KMS-11 (cell line): ENCODE data around the gene NISCH.
A peak's percentile ranks its signal among the peaks of the same experiment; 100 is the strongest.

ENCODE experiments used
- H2AFZ ChIP-seq: fragments of 200-600 bp; sonication (generic); 2 replicates; pipeline ENCODE4 v1.6.1; 2016; ENCODE audit warnings: antibody characterized with exemption, mixed run types, low read depth
- H3K27ac ChIP-seq: fragments of 200-600 bp; sonication (generic); 2 replicates; pipeline ENCODE4 v1.6.1; 2016; ENCODE audit warnings: mild to moderate bottlenecking, mixed run types
- H3K27me3 ChIP-seq: fragments of 200-600 bp; sonication (generic); 2 replicates; pipeline ENCODE4 v1.6.1; 2017; ENCODE audit warnings: mild to moderate bottlenecking, low read depth, mixed run types, moderate library complexity; ENCODE audit not compliant: insufficient read depth
- H3K36me3 ChIP-seq: fragments of 200-600 bp; sonication (generic); 2 replicates; pipeline ENCODE4 v1.6.1; 2017; ENCODE audit warnings: mild to moderate bottlenecking, mixed run types; ENCODE audit not compliant: insufficient read depth
- H3K4me1 ChIP-seq: fragments of 200-600 bp; sonication (generic); 2 replicates; pipeline ENCODE4 v1.6.1; 2016; ENCODE audit warnings: mild to moderate bottlenecking, low read depth, mixed run types; ENCODE audit not compliant: poor library complexity, severe bottlenecking
- H3K4me2 ChIP-seq: fragments of 200-600 bp; sonication (generic); 2 replicates; pipeline ENCODE4 v1.7.0; 2016; ENCODE audit warnings: mild to moderate bottlenecking, mixed run types
- H3K4me3 ChIP-seq: fragments of 200-600 bp; sonication (generic); IDR thresholded peaks from 2 replicates; pipeline ENCODE4 v1.6.1; 2017; ENCODE audit warnings: low read depth, low read length, mixed read lengths; ENCODE audit not compliant: insufficient read depth
- H3K79me2 ChIP-seq: fragments of 200-600 bp; sonication (generic); 2 replicates; pipeline ENCODE4 v1.6.1; 2016; ENCODE audit warnings: low read depth, mixed run types; ENCODE audit not compliant: insufficient read depth
- H3K9ac ChIP-seq: fragments of 200-600 bp; sonication (generic); 2 replicates; pipeline ENCODE4 v1.6.1; 2016; ENCODE audit warnings: mild to moderate bottlenecking, mixed run types
- H4K20me1 ChIP-seq: fragments of 200-600 bp; sonication (generic); 2 replicates; pipeline ENCODE4 v1.6.1; 2016; ENCODE audit warnings: mild to moderate bottlenecking, mixed run types; ENCODE audit not compliant: insufficient read depth
- TF ChIP-seq, protein P1 (sequence below): fragments of 200-600 bp; sonication (generic); conservative IDR thresholded peaks from 2 replicates; pipeline ENCODE4 v1.6.1; 2017; ENCODE audit warnings: low read depth, mild to moderate bottlenecking, antibody characterized with exemption, low read length, moderate library complexity, mixed read lengths

NISCH gene

DNA sequence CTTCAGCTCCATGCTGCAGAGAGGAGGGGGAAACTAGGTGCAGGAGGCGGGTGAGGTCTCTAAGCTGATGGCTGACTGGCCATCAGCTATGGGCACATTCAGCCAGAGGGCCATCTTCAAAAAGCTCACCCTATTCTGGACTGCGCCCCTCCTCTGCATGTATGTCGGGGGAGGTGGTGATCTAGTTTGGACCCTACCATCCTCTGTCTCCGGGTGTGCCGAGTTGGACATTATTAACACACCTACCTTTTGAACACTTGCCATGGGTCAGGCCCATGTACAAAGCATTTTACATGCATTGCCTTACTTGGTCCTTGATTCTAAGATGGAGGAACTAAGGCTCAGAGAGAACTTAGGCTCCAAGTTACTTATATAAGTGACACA lies 1.4 kb downstream of the NISCH start:
- Histone ChIP-seq H3K27me3 (no peaks in the 10 kb centered on the region), H3K36me3 (no peaks in the 10 kb centered on the region), H3K27ac (no peak overlapping the region), H3K4me1 (peaks cover 8% of the 10 kb centered on the region), H3K4me2 (peak overlapping the region; percentile 66; the same call in 1 of the 2 replicates), H3K79me2 (peaks cover 12% of the 10 kb centered on the region; the same call in 1 of the 2 replicates), H2AFZ (no peak overlapping the region), H3K4me3 (no peak overlapping the region), H4K20me1 (no peaks in the 10 kb centered on the region), H3K9ac (no peak overlapping the region)
- TF ChIP-seq, protein P1, sequence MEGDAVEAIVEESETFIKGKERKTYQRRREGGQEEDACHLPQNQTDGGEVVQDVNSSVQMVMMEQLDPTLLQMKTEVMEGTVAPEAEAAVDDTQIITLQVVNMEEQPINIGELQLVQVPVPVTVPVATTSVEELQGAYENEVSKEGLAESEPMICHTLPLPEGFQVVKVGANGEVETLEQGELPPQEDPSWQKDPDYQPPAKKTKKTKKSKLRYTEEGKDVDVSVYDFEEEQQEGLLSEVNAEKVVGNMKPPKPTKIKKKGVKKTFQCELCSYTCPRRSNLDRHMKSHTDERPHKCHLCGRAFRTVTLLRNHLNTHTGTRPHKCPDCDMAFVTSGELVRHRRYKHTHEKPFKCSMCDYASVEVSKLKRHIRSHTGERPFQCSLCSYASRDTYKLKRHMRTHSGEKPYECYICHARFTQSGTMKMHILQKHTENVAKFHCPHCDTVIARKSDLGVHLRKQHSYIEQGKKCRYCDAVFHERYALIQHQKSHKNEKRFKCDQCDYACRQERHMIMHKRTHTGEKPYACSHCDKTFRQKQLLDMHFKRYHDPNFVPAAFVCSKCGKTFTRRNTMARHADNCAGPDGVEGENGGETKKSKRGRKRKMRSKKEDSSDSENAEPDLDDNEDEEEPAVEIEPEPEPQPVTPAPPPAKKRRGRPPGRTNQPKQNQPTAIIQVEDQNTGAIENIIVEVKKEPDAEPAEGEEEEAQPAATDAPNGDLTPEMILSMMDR, result no peak

- no peak overlapping the region for H3K27ac ChIP-seq
- no peak overlapping the region for H3K4me2 ChIP-seq
- peaks cover 8% of the 10 kb centered on the region for H3K4me1 ChIP-seq
- H4K20me1 ChIP-seq, result no peaks in the 10 kb centered on the region
- H3K27me3 ChIP-seq, result no peaks in the 10 kb centered on the region
- H3K4me3 ChIP-seq, result no peak overlapping the region
- peaks cover 12% of the 10 kb centered on the region; the same call in 1 of the 2 replicates for H3K79me2 ChIP-seq
- no peak overlapping the region for H2AFZ ChIP-seq
- H3K9ac ChIP-seq, result no peak overlapping the region
- no peaks in the 10 kb centered on the region for H3K36me3 ChIP-seq
- TF ChIP-seq, protein P1, result no peak
Measured at GRCh38 chr3:52458031-52458760, 2.8 kb downstream of the NISCH start.

DNA sequence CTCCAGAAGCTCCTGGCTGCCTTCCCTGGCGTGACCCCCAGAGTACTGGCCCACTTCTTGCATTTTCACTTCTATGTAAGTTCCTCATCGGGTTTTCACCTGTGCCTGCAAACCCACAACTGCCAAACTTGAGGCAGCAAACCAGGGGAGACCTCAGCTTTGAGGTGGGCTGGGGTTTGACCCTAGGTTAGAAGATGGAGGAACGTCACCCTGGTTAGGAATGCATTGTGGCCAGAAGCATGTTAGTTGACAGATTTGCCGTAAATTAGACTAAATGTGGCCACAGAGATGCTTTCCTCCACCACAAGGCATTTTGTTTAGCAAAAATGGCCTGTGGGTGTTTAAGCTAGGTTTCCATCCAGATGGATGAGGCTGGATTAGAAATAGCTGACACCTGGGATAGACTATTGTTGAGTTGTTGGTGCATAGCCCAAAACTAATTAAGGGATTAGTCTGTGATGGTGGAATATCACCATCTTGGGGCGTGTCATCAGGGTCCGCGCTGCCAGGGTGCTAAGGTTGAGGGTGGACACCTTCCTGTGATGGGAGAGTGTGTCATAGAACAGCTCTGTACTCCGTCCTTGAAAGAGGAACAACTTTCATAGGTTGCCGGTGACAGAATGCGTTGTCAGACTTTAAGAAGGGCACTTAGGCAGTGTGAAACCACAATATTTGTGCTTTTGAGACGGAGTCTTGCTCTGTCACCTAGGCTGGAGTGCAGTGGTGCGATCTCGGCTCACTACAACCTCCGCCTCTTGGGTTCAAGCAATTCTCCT lies 3.6 kb downstream of the NISCH start:
- Histone ChIP-seq H2AFZ (no peak overlapping the region), H3K9ac (no peak overlapping the region), H3K36me3 (no peaks in the 10 kb centered on the region), H3K4me3 (no peak overlapping the region), H4K20me1 (no peaks in the 10 kb centered on the region), H3K4me2 (no peak overlapping the region), H3K27me3 (no peaks in the 10 kb centered on the region), H3K79me2 (peaks cover 12% of the 10 kb centered on the region; the same call in 1 of the 2 replicates), H3K27ac (no peak overlapping the region), H3K4me1 (peaks cover 8% of the 10 kb centered on the region)
- TF ChIP-seq, protein P1, result no peak

GRCh38 chr3:52461874-52462273 lies 6.5 kb downstream of the NISCH start:
- no peaks in the 10 kb centered on the region for H3K36me3 ChIP-seq
- H3K4me1 ChIP-seq, result peaks cover 3% of the 10 kb centered on the region
- H3K4me3 ChIP-seq, result no peak overlapping the region
- H3K27ac ChIP-seq, result no peak overlapping the region
- no peak overlapping the region for H3K4me2 ChIP-seq
- H3K27me3 ChIP-seq, result no peaks in the 10 kb centered on the region
- no peak overlapping the region for H3K9ac ChIP-seq
- TF ChIP-seq, protein P1, result no peak
- no peaks in the 10 kb centered on the region for H4K20me1 ChIP-seq
- no peak overlapping the region for H2AFZ ChIP-seq
- H3K79me2 ChIP-seq, result 0 out of 2 replicates have a peak, but pooled peaks cover 5% of the 10 kb centered on the region
